OCI-M1 (cell line): ENCODE measurements around the gene ARMH4.

Experiments used
- DNase-seq: peaks from one replicate; lab custom pipeline; 2025; lab: John Stamatoyannopoulos, UW

The ARMH4 gene

DNA sequence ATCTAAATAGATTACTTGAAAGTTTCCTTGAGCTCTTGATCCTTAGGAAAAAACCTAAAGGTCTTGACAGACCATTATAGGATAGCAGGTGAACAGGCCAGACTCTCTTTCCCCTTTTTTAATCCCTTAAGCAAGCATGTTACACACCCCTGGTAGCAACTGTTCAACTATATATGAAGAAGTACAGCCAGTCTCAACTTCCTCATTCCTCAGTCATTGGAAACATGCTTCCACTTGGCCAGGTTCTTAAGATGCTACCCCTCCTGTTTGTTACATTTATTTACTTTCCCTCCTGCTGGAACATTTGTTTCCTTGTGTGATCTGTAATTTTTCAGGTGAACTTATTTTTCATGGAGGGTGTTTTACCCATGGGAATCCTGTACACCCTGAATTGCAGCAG lies 124.1 kb downstream of the ARMH4 start:
- no peak for DNase-seq

DNA sequence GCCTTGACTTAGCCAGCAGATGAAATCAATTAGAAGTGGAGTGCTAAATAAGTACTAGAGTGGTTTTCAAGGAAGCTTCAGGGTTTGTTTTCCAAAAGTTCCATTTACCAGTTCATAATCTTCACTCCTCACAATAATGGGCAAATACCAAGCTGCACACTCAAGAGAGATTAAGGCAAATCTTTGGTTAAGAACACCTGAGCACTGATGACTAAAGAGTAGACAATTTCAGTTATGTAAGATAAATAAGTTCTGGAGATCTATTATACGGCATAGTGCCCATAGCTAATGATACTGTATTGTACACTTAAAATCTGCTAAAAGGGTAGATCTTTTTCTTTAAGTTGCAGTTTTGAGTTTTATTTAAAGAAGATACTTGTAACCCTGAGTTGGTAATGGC lies 125.0 kb downstream of the ARMH4 start:
- DNase-seq = no peak

GRCh38 chr14:58026219-58026618 lies 125.8 kb downstream of the ARMH4 start:
- no peak for DNase-seq

- DNase-seq = no peak
Observed at GRCh38 chr14:58014778-58015177, 137.2 kb downstream of the ARMH4 start.

DNA sequence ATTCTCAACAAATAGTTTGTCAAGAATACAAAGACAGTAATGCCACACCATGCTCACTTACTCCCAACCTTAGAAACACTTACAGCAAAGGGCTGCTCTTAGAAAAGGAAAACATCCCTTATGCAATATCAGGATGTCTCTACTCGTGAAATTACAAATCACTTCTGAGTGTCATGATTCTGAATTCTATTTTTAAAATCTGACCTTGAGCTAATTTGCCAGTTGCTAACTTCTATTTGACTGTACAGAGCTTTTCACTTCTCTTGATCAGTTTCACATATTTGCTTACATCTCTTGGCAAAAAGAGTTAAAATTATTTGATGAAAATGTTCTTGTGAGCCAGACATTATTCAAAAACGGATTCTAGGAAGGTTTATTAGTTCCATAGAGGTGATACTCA lies 149.4 kb downstream of the ARMH4 start:
- no peak for DNase-seq

GRCh38 chr14:57999979-58000378 lies 152.0 kb downstream of the ARMH4 start:
- no peak for DNase-seq

DNA sequence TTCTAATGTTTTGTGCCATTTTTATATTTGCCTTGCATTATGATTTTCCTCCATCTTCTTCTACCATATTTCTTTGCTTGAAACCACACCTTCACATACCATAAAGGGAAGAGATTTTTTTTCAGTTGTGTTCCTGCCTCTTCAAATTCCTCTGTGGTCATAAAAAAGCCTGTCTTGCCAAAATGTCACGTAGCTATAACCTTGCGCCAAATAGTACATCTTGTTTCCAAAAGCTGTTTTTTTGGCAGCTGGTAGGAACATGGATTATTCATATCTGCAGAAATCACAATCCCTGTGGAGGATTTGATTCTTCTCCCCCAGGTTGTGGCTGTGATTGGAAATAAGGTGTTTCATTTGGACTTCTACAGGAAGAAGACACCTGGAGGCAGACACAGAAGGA lies 152.5 kb downstream of the ARMH4 start:
- DNase-seq = no peak

DNA sequence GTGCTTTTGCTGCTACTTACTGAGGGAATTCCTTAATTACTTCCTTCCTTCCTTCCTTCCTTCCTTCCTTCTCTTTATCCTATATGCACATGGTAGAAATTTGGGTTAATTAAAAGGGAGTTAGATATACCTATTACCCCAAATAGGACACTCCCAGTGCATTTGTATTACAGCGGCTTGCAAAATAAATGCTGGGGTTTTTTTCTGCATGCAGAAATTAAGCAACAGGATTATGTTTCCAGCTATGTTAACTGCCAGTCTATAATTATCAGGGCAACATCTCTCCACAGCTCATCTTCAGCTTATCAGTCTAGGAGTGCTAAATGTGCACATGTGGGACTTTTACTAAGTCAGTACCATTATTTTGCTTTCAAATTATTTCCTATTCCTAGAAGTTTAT lies 153.2 kb downstream of the ARMH4 start:
- no peak for DNase-seq

GRCh38 chr14:57991353-57991752 lies 160.7 kb downstream of the ARMH4 start:
- no peak for DNase-seq

DNA sequence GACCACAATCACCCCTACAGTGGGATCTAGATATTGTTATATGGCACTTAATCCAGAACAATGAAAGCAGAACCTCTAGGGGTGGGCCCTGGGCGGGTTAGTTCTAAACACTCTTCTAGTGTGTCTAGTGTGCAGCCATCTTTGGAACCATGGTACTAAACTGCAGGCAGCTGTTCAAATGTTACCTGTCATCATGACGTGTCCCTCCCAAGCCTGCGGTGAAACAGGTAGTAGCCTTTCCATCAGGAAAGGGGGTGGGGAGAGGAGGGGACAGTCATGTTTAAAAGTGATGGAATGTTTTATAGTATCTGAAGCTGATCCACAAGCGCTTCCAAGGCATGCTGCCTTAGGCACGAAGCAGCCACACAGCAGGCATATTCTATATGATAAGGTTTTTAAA lies 163.6 kb downstream of the ARMH4 start:
- no peak for DNase-seq

DNA sequence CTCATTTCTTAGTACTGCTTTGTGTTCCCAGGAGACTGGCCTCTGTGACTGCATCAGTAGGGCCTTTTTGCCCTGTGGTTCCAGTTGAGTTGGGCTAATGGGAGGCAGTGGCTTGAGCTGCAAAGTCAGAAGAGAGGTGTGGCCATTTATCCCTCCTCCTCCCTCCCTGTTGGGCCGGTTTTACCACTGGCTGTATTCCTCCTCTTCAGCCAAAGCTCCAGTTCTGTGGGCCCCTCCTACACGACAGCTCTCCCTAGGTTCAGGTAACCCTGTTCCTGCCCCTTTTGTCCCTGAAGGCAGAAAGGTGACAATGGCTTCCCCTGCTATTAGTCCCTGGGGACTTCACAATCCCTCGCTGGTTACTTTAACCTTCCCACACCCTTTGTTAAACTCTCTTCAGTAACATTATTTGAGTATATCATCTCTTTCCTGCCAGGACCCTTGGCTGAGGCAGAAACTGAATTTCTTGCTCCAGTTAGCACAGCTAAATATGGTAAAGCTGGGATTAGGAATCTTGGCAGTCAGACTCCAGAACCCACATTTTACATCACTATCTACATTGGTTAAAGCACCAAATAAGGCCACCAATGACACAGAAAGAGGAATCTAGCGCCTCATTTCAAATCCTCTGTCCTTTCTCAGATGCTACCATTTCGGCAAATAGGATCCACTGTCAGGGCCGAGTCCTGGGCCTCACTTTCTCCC lies 164.3 kb downstream of the ARMH4 start:
- no peak for DNase-seq

- DNase-seq = no peak
Observed at GRCh38 chr14:57987051-57987450, 165.0 kb downstream of the ARMH4 start.

DNA sequence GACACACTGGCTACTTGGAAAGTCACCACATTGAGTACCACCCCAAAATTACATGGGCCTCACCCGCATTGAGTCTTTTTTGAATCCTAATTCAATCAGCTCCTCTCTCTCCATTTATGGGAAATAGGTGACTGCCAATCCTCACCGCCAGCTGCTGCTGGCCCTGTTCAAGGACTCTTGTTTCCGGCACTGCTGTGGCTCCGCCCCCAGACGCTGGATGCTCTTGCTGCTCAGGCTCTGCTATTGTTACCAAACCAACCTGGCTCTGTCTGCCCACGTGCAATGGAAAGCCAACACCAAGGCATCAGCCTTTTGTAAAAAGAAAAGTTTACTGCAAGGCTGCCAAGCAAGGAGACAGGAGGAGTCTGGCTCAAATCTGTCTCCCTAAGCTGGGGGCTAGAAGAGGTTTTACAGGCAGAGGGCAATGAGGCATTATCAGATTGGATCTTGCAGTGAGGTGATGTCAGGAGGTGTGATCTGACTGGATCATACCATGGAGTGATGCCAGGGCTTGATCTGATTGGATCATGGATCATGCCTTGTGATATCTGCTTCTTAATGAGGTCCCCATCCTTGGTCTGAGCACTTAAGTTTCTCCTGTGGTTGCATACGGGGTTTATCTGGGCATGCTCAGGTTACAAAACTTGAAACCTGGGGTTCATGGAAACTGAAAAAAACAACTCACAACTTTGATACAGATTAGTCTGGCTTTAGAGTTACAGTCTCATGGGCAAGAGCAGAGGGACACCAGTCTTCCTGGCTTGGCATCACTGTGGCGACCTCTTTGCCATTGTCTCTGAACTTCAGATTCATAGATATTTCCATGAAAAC lies 169.0 kb downstream of the ARMH4 start:
- no peak for DNase-seq

- DNase-seq = no peak
Observed at GRCh38 chr14:57981817-57982560, 170.0 kb downstream of the ARMH4 start.

- no peak for DNase-seq
Observed at GRCh38 chr14:57979376-57980048, 172.5 kb downstream of the ARMH4 start.

DNA sequence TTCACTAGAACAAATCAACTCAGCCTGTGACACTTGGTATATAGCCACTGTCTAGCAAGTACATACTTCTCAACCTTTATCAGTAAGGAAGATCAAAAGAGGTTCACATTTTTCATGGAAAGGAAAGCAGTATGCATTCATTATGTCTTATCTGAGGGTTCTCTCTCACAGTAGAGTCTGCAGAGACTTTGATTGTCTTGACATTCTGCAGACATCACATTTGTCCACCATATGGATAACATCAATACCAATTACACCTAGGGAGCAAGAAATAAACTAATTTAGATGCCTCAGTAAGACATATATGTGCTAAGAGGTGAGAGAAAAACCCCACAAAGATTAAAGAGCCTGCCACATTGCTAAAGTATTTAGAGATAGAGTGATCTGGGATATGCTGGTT lies 175.3 kb downstream of the ARMH4 start:
- DNase-seq = no peak

DNA sequence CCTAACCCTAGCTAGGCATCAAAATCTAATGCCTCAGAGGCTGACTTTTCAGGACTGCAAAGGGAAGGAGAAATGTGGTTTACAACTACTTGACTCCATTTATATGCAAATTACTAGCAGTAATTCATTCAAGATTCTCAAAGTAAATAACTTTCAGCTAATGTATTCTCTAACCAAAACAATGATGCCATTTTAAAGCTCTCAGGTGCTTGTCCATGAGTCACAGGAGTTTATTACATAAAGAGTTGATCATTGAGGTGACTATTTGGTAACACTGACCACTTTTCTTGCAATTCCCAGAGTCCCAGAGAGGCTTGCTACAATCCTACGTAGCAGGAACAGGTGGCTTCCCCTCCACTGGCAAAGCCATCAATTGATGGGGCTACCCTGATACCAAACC lies 177.1 kb downstream of the ARMH4 start:
- no peak for DNase-seq

DNA sequence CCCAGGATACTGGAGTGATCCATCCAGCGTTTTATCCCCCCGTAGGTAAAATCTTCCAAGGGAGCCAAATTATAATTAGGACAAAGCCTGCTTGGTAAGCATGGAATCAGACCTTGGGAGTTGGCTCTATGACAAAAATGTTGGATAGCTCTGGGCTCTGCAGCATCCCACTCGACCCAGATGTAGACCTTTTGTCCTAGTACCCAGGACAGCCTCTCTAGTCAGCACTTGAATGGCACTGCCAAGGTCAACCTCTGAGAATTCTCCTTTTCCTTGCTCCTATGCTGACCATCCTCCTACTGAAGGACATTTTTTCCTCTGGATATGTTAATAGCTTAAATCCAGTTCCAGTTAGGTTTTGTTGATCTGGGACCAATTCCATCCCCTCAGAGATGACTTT lies 181.4 kb downstream of the ARMH4 start:
- no peak for DNase-seq

DNA sequence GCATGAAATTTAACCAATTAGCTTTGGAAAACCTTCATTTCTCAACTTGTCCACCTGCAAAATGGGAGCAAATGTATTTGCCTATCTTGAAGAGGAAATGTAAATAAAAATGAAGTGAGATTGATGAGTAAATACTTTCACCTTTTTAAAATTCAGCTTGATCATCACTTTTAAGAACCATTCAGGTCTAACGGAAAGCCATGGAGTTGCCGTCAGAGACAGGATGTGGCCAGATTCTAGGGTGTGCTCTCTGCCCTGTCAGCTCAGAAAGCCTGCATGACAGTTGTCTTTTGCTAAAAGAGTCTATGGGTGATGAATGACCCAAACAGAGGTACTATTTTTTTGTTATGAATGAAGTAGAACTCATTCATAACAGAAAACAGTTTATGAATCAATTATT lies 181.8 kb downstream of the ARMH4 start:
- no peak for DNase-seq

- no peak for DNase-seq
Observed at GRCh38 chr14:57963071-57963470, 188.9 kb downstream of the ARMH4 start.

DNA sequence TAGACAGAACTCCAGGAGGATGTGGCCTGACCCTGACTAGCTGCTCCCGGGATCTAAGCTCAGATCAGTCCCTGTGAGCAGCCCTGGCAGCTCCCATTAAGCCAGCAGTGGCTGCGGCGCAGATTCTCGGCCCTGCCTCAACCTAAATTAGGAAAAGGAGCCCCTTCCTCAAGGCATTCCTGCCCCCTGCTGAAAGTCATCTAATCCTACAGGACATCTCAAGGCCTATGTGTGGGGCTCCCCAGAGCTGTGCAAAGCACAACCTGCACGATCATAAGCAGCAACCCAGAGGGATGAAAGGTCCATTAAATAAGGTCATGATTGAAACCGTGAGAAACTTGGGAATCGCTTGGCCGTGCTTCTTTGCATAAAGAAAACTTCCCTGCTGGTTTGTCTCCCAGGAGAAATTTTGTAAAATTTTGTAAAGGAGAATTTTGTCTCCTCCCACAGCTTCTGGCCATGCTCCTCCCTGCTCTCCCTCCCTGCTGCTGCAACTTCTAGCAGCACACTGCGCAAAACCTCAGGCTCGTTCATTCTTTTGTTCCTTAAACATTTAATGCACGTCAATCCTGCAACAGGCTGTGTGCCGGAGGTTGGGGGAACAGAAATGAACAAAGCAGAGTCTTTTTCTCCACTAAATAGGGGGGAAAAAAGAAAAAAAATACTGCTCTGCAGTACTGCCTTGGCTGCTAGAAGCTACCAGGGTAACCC lies 189.5 kb downstream of the ARMH4 start:
- no peak for DNase-seq

DNA sequence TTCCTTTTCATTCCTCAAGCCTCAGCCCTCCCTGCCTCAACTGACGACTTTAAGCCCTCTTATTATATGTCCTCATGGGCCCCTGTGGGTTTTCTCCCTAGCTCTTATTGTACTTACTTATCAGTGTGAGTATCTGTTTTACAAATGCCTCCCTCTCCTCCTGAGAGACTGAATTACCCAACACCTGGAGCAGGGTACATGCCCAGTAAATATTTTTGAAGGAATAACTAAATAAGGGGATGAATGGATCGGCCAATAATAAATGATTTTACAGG lies 190.3 kb downstream of the ARMH4 start:
- DNase-seq = no peak
